ENCODE measurements around the gene MOGAT1.
A peak's percentile ranks its signal among the peaks of the same experiment; 100 is the strongest.

MOGAT1 gene

DNA sequence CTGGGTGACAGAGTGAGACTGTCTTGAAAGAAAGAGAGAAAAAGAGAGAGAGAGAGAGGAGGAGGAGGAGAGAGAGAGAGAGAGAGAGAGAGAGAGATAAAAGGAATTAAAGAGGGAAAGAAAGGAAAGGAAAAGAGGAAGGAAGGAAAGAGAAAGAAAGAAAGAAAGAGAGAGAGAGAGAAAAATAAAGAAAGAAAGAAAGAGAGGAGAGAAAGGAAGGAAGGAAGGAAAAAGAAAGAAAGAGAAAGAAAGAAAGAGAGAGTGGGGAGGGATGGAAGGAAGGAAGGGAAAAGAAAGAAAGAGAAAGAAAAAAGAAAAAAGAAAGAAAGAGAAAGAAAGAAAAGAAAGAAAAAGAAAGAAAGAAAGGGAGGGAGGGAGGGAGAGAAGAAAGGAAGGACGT, 29.8 kb downstream of the MOGAT1 start:
- H3K4me3 ChIP-seq (ENCODE audit: low read length): no peak overlapping the region
- no peak for DNase-seq (ENCODE audit: low read depth)
- no peak for TF ChIP-seq CTCF (IDR thresholded peaks at IDR 0.05; ENCODE audit: insufficient read depth, low read depth, low read length, missing control alignments)

DNA sequence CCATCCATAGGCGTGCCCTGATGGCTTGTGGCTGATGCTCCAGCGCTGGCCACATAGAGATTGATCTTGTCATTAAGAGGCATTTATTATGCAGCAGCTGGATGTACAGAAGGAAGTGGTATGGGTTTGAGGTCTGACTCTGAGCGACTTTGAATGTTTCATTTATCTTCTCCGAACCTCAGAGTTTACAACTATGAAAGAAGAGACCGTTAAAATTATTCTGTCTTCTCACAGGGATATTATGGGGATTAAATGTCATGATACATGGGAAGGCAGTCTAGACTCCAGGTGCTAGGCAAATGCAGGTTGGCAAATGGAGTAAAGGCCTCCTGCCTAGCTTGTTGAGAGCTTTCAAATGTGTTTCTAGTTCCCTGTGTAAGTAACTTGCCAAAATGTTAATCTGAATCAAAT, 30.3 kb downstream of the MOGAT1 start:
- no peak for TF ChIP-seq CTCF (IDR thresholded peaks at IDR 0.05; ENCODE audit: insufficient read depth, low read depth, low read length, missing control alignments)
- no peak overlapping the region for H3K4me3 ChIP-seq (ENCODE audit: low read length)
- DNase-seq (ENCODE audit: low read depth): no peak

GRCh38 chr2:222703091-222703490, 31.6 kb downstream of the MOGAT1 start:
- DNase-seq (ENCODE audit: low read depth): no peak
- TF ChIP-seq CTCF (IDR thresholded peaks at IDR 0.05; ENCODE audit: insufficient read depth, low read depth, low read length, missing control alignments): no peak
- H3K4me3 ChIP-seq (ENCODE audit: low read length): no peak overlapping the region

DNA sequence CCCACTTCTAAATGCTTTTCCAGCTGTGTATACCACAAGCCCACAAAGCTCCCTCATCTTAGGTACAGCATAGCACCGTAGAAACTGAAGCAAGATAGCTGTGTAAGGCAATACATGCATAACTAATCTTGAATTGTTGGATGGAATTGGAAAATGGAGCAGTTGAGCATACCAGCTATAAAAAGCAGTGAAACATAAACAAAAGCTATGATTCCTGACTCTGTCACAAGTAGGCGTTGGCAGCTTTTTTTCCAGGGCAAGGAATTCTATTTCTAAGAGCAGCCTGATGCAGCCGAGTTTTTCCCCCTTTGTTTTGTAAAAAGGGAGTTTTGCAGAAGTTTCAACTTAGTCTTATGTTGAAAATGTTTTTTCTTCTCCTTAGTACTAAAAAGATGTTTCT, 32.4 kb downstream of the MOGAT1 start:
- TF ChIP-seq CTCF (IDR thresholded peaks at IDR 0.05; ENCODE audit: insufficient read depth, low read depth, low read length, missing control alignments): no peak
- H3K4me3 ChIP-seq (ENCODE audit: low read length): no peak overlapping the region
- DNase-seq (ENCODE audit: low read depth): no peak

- H3K4me3 ChIP-seq (ENCODE audit: low read length): no peak overlapping the region
- DNase-seq (ENCODE audit: low read depth): no peak
- no peak for TF ChIP-seq CTCF (IDR thresholded peaks at IDR 0.05; ENCODE audit: insufficient read depth, low read depth, low read length, missing control alignments)
These were observed 35.2 kb downstream of the MOGAT1 start for GRCh38 chr2:222706616-222707015.

- peak; percentile 10 for DNase-seq (ENCODE audit: low read depth)
- no peak for TF ChIP-seq CTCF (IDR thresholded peaks at IDR 0.05; ENCODE audit: insufficient read depth, low read depth, low read length, missing control alignments)
- no peak overlapping the region for H3K4me3 ChIP-seq (ENCODE audit: low read length)
These were observed 35.7 kb downstream of the MOGAT1 start for GRCh38 chr2:222707102-222707688.

DNA sequence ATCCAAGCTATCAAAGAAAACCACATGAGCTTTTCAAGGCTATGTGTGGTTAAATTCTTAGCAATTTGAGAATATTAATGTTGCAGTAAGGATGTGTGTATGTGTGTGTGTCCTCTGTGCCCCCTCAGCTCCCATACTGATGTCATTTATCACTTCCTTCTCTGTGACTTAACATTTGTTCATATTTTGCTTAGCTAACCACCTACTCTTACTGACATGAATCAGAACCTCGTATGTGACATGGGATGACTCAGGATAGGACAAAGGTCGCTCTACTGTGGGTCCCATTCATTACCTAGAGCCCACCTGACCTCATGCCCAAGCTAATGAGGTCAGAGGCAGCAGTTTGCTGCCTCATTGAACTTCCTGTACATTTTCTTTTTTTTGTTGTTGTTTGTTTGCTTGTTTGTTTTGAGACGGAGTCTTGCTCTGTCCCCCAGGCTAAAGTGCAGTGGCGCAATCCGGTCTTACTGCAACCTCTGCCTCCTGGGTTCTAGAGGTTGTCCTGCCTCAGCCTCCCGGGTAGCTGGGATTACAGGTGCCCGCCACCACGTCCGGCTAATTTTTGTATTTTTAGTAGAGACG, 36.3 kb downstream of the MOGAT1 start:
- DNase-seq (ENCODE audit: low read depth): peak; percentile 48
- no peak for TF ChIP-seq CTCF (IDR thresholded peaks at IDR 0.05; ENCODE audit: insufficient read depth, low read depth, low read length, missing control alignments)
- no peak overlapping the region for H3K4me3 ChIP-seq (ENCODE audit: low read length)

Measured in epithelial cell of esophagus (primary cell).